Adipocyte (in vitro differentiated cells): ENCODE data around the gene SLC12A3.

Experiments
- DNase-seq: peaks from one replicate; pipeline ENCODE4 v3.0.0-alpha.2; 2015; ENCODE audit warnings: low read depth
- H3K27me3 ChIP-seq: replicated peaks from 2 replicates; pipeline ENCODE4 v1.7.0; 2013; ENCODE audit warnings: mild to moderate bottlenecking, low read length, moderate library complexity; ENCODE audit not compliant: control insufficient read depth, insufficient read depth
- H3K36me3 ChIP-seq: 2 replicates; pipeline ENCODE4 v1.7.0; 2013; ENCODE audit warnings: low read length, mild to moderate bottlenecking, moderate library complexity; ENCODE audit not compliant: control insufficient read depth, insufficient read depth, severe bottlenecking
- H3K4me1 ChIP-seq: 2 replicates; pipeline ENCODE4 v1.7.0; 2013; ENCODE audit warnings: mild to moderate bottlenecking, low read length, moderate library complexity; ENCODE audit not compliant: control insufficient read depth, insufficient read depth
- H3K4me3 ChIP-seq: 2 replicates; pipeline ENCODE4 v1.7.0; 2013; ENCODE audit warnings: mild to moderate bottlenecking, low read length, moderate library complexity
- H3K9ac ChIP-seq: 2 replicates; pipeline ENCODE4 v1.7.0; 2013; ENCODE audit warnings: mild to moderate bottlenecking, low read length, moderate library complexity
- H3K9me3 ChIP-seq: 2 replicates; pipeline ENCODE4 v1.7.0; 2013; ENCODE audit warnings: mild to moderate bottlenecking, low read length, moderate library complexity; ENCODE audit not compliant: control insufficient read depth

SLC12A3 gene

GRCh38 chr16:56848955-56849689, 15.9 kb upstream of the SLC12A3 start:
- peaks cover 25% of the 10 kb centered on the region for H3K4me1 ChIP-seq
- no peak overlapping the region for H3K4me3 ChIP-seq
- peak; percentile 69 for DNase-seq
- H3K9ac ChIP-seq: peak overlapping the region; percentile 43
- H3K27me3 ChIP-seq: no peaks in the 10 kb centered on the region
- H3K36me3 ChIP-seq: peaks cover 6% of the 10 kb centered on the region
- no peaks in the 10 kb centered on the region for H3K9me3 ChIP-seq

- no peaks in the 10 kb centered on the region for H3K36me3 ChIP-seq
- no peaks in the 10 kb centered on the region for H3K27me3 ChIP-seq
- H3K4me1 ChIP-seq: peaks cover 25% of the 10 kb centered on the region
- no peak overlapping the region for H3K9ac ChIP-seq
- no peaks in the 10 kb centered on the region for H3K9me3 ChIP-seq
- H3K4me3 ChIP-seq: no peak overlapping the region
- peak; percentile 57 for DNase-seq
Measured at GRCh38 chr16:56849690-56850680, 15.0 kb upstream of the SLC12A3 start.

- peak; percentile 70 for DNase-seq
- Histone ChIP-seq H3K4me1 (peaks cover 25% of the 10 kb centered on the region), H3K36me3 (no peaks in the 10 kb centered on the region), H3K9me3 (no peaks in the 10 kb centered on the region), H3K9ac (no peak overlapping the region), H3K4me3 (no peak overlapping the region), H3K27me3 (no peaks in the 10 kb centered on the region)
Measured at GRCh38 chr16:56851671-56852400, 13.2 kb upstream of the SLC12A3 start.

GRCh38 chr16:56852401-56852730, 12.6 kb upstream of the SLC12A3 start:
- no peaks in the 10 kb centered on the region for H3K36me3 ChIP-seq
- no peak for DNase-seq

GRCh38 chr16:56852968-56853367, 12.0 kb upstream of the SLC12A3 start:
- Histone ChIP-seq H3K27me3 (no peaks in the 10 kb centered on the region), H3K4me1 (peaks cover 19% of the 10 kb centered on the region), H3K9me3 (no peaks in the 10 kb centered on the region), H3K4me3 (no peak overlapping the region), H3K9ac (no peak overlapping the region), H3K36me3 (no peaks in the 10 kb centered on the region)
- DNase-seq: no peak

More at GRCh38 chr16:56852401-56852730, 12.6 kb upstream of the SLC12A3 start:
- Histone ChIP-seq H3K9me3 (no peaks in the 10 kb centered on the region), H3K9ac (no peak overlapping the region), H3K4me1 (peaks cover 25% of the 10 kb centered on the region), H3K4me3 (no peak overlapping the region), H3K27me3 (no peaks in the 10 kb centered on the region)

GRCh38 chr16:56855201-56855600, 9.8 kb upstream of the SLC12A3 start:
- no peak overlapping the region for H3K4me3 ChIP-seq
- H3K9me3 ChIP-seq: no peaks in the 10 kb centered on the region
- peaks cover 5% of the 10 kb centered on the region for H3K27me3 ChIP-seq
- no peak for DNase-seq
- H3K36me3 ChIP-seq: no peaks in the 10 kb centered on the region
- H3K9ac ChIP-seq: no peak overlapping the region
- no peaks in the 10 kb centered on the region for H3K4me1 ChIP-seq

GRCh38 chr16:56855946-56856345, 9.1 kb upstream of the SLC12A3 start:
- no peaks in the 10 kb centered on the region for H3K36me3 ChIP-seq
- H3K4me1 ChIP-seq: no peaks in the 10 kb centered on the region
- H3K9ac ChIP-seq: no peak overlapping the region
- no peak overlapping the region for H3K4me3 ChIP-seq
- no peaks in the 10 kb centered on the region for H3K9me3 ChIP-seq
- H3K27me3 ChIP-seq: peaks cover 5% of the 10 kb centered on the region
- DNase-seq: no peak

- no peak for DNase-seq
- Histone ChIP-seq H3K9ac (no peak overlapping the region), H3K4me3 (no peak overlapping the region), H3K36me3 (no peaks in the 10 kb centered on the region), H3K9me3 (no peaks in the 10 kb centered on the region), H3K27me3 (peaks cover 6% of the 10 kb centered on the region), H3K4me1 (no peaks in the 10 kb centered on the region)
Measured at GRCh38 chr16:56856876-56857447, 8.0 kb upstream of the SLC12A3 start.

GRCh38 chr16:56858374-56858773, 6.6 kb upstream of the SLC12A3 start:
- Histone ChIP-seq H3K27me3 (peaks cover 14% of the 10 kb centered on the region), H3K4me1 (no peaks in the 10 kb centered on the region), H3K4me3 (no peak overlapping the region), H3K9me3 (no peaks in the 10 kb centered on the region), H3K36me3 (no peaks in the 10 kb centered on the region), H3K9ac (no peak overlapping the region)
- DNase-seq: no peak

- no peak overlapping the region for H3K9ac ChIP-seq
- no peak overlapping the region for H3K4me3 ChIP-seq
- H3K36me3 ChIP-seq: no peaks in the 10 kb centered on the region
- peaks cover 14% of the 10 kb centered on the region for H3K27me3 ChIP-seq
- no peaks in the 10 kb centered on the region for H3K4me1 ChIP-seq
- DNase-seq: no peak
- no peaks in the 10 kb centered on the region for H3K9me3 ChIP-seq
Measured at GRCh38 chr16:56859636-56860035, 5.4 kb upstream of the SLC12A3 start.
